ENCODE measurements around the gene FCMR.

FCMR gene

DNA sequence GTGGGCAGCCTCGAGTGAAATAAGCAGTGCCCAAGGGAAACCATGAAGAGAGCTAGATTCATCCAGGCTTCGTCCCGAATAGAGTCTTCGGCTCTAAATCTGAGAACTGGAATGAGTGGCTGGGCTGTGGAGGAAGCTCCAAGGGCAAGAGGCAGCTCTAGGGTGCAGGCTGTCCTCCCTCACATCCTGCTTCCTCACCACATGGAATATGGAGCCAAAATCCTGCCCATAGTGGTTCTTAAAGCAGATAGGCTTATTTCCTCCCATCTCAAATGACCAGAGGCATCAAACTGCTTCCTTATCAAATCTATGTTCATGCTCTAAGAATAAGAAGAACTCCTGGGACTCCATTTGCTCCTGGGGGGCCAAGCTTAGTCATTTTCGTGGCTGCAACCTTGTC, 22.0 kb downstream of the FCMR start:
- no peak for DNase-seq (ENCODE audit: low read depth)

DNA sequence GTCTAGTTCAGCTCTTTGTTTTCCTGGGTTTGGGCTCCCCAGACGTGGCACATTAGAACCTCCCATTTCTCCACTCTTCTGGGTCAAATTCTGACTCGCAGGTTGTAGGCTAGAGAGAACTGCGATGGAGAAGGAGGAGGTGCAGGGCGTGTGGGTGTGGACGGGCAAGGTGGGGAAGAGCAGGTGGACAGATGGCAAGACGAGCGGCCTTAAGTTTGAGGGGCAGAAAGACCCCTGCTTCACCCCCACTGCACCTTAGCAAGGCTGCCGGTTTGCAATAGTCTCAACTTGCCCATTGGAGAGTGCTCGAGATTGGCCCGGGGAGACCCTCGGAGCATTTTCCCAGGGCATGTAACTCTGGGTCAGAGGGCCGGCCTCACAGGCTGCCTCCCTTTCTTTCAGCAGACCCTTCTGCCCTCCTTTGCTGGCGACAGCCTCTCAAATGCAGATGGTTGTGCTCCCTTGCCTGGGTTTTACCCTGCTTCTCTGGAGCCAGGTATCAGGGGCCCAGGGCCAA, 22.8 kb downstream of the FCMR start:
- no peak for DNase-seq (ENCODE audit: low read depth)

DNA sequence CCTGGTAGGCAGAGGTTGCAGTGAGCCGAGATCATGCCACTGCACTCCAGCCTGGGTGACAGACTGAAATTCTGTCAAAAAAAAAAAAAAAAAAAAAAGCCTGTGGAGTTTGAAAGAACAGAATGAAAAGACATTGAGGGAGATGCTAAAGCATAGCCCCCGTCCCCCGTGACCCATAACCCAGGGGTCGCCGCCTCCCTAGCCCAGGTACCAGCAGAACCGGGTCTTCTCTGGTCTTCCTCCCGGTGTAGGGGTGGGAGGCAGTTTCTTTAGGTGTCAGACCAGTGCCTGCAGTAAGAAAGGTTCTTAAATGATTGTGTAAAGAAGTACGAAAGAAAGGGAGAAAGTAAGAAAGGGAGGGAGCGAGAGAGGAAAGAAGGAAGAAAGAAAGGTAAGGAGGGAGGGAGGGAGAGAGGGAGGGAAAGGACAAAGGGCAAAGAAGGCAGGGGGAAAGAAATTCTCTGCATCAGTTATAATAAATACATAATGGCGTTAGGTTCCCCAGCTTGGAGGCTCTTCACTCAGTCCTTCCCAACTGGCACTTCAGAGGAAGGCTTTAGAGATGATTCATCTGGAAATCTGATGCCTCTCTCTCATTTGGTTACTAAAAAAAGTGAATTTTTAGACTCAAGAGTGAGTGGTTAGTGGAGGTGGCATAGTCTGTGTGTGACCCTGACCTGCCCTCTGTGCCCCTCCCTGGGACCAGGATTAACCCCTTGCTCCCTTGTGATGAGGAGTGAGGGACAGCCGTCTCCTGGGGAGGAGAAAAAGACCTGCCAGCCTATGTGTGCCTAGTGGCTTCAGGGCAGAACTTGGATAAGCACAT, 23.4 kb downstream of the FCMR start:
- DNase-seq (ENCODE audit: low read depth), result no peak

DNA sequence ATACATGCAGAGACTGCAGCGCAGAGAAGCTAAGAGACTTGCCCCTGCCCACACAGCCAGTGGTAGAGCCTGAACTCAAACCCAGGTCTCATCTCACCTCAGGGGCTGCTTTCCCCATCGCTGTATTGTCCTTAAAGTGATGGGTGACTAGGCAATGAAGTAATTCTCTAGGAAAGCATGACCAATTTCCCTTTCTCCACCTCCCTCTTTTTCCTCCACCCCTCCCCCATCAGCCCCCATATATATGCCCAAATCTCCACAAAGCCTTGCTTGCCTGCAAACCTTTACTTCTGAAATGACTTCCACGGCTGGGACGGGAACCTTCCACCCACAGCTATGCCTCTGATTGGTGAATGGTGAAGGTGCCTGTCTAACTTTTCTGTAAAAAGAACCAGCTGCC, 24.6 kb downstream of the FCMR start, which contains the start of gene IL24:
Gene IL24, plus strand, starts transcription at position 269 of the 400 bp plus-strand sequence. CDS start 390 bp downstream, outside the sequence.
- peak; percentile 65 for DNase-seq (ENCODE audit: low read depth)

DNA sequence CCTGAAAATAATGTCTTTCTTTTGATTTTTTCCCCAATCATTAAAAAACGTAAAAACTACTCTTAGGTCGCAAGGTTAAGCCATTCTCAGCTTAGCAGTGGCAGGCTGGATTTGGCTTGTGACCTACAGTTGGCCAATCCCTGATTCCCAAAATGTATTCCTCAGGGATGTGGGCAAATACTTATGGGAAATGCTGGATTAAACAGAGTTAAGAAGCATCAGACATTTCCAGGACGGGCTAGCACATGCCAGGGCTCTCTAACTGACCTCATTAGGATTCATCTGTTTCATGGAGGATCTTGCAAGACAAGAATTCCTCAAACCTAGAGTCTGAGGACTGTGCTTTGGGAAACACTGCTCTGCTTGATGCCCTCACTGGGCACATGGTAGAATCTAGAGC, 25.5 kb downstream of the FCMR start:
- no peak for DNase-seq (ENCODE audit: low read depth)

DNA sequence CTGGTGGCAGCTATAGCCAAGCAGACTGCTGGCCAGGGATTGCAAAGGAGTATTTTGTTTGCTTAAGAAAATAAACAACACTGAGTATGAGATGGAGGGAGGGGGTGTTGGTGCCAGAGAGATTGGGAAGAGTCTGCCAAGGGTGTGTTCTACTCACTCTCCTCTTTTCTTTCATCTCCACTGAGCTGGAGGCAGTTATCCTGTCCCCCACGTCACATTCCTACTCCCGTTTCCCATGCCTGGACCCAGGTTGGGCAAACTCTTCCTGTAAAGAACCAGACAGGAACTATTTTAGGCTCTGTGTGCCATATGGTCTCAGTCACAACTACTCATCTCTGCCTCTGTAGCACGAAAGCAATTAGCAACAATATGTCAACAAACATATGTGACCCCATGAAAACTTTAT, 25.9 kb downstream of the FCMR start:
- DNase-seq (ENCODE audit: low read depth), result no peak

DNA sequence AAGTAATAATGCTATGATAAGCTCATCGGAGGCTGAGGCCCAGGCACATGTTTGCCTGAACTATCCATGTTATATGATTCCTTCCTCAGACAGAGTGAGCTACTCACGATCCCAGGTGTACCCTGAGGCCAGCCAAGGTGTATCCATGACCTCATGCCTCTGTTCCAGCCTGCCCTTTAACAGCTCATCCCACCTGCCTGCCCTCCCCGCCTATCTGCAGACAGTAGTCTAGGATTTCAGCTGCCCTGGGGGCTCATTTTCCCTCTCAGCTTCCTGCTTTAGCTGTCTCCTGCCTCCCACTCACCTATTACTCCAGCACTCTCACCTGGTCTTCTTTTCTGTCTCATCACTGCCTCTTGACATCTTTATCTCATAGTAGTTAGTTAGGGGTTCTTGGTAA, 26.4 kb downstream of the FCMR start:
- no peak for DNase-seq (ENCODE audit: low read depth)

DNA sequence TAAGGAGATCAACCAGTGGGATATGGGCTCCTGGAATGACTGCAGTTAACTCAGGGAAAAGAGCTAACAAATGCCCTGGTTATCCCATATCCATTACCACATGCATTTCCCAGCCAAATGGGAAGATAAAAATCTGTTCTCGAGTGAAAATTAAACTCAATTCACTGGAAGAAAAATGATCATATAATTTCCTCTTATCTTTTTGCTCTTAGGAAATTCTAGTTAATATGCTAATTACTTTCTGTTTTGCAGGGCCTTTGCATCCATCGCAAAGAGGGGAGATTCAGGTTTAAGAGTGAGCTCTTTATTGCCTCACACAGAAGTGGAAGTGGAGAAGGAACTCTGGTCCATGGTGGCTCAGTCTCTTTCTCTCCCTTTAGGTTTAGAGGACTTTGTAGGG, 28.4 kb downstream of the FCMR start:
- no peak for DNase-seq (ENCODE audit: low read depth)

DNA sequence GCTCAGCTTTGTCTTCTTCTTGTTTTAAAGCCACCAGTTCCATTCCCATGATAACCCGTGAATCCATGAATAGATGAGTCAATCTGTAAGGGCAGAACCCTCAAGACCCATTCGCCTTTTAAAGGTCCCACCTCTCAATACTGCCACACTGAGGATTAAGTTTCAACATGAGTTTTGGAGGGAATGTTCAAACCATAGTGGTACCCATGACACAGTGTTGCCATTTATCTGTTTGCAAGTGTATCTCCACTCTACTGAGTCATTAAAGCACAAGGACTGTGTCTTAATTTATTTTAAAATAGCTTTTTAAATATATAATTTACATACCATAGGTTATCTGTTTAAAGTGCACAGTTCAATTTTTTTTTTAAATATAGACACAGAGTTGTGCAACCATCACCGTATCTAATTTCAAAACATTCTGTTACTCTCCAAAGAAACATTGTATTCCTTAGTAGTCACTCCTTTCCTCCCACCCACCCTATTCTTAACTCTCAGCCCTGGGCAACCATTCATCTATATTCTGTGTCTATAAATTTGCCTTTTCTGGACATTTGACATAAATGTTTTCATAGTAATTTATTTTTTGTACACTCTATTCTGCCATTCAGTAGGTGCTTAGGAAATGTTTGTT, 29.3 kb downstream of the FCMR start:
- no peak for DNase-seq (ENCODE audit: low read depth)

DNA sequence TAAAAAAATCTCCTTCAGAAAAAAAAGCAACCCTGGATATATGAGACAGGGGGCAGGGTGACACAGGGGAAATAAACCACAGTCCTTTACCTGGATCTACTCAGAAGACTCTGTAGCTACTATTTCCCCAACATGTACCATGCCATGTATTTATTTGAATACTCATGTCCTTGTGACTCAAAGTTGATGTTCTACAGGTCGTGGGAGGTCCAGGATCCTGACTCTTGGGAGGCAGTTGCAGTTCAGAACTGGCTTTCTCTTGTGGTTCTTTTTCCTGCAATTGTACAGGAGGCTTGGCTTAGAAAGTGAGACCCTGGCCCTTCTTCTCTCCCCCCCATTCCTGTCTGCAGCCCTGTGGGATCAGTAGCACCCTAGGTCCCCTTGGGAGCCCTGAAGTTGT, 30.3 kb downstream of the FCMR start:
- DNase-seq (ENCODE audit: low read depth), result no peak

DNA sequence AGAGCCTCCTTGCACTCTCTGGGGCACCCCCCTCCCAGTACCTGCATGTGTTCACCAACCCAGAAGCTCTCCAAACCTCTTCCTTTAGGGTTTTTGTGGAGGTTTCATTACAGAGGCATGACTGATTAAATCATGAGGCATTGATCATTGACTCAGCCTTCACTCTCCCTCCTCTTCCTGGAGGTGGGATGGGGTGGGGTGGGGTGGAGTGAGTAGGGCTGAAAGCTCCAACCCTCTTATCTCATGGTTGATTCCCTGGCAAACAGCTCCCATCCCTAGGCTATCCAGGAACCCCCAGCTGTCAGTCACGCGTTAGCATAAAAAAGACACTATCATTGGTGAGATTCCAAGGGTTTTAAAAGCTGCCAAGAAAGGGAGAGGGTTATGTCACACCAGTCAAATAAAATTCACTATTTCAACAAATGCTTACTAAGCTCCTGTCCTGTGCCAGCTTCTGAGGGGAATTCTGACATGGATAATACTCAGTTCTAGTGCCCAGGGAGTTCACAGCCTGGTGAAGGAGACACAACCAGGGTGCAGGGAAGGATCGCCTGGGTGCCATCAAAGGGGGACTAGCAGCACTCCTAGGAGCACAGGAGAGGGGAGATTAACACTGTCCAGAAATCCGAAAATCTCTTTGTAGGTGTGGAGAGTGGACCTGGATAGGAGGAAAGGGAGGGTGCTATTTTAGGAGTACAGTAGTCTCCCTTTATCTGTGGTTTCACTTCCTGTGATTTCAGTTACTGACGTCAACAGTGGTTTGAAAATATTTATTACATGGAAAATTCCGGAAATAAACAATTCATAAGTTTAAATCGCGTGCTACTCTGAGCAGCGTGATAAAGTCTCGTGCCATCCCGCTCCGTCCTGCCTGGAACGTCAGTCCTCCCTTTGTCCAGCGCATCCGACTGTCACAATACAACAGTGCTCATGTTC, 31.3 kb downstream of the FCMR start:
- DNase-seq (ENCODE audit: low read depth), result no peak

DNA sequence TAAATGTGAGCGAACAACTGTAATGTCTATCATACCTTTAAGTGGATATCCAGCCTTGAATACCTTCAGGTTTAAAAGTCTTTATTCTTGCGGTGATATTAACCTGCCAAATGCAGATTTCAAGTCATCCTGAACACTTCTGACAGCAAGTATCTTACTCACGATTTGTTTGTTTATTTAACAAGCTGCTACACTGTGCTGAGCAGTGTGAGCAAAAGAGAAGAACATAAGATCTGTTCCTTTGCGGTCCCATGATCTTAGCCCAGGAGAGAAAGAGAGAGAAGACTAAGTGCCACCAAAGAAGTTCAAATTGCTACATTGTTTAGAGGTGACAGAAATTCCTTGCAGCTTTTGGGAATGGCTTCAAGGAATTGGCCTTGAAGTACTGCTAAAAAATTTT, 34.0 kb downstream of the FCMR start:
- DNase-seq (ENCODE audit: low read depth), result no peak

DNA sequence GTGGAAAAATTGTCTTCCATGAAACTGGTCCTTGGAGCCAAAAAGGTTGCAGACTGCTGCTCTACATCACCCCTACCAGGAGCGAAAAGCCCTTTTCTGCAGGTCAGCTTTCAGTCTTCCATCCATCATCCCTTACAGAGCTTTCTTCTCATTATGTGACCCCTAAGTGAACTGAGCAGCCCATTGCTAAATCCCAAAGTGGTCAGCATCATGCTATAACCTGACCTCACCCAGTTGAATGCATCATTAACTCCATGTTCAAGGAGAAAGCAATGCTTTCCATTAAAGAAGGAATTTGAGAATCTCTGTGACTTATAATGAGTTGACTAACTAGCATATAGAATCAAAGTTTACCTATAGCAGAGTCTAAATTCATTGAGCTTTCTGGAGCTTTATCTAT, 34.9 kb downstream of the FCMR start:
- no peak for DNase-seq (ENCODE audit: low read depth)

DNA sequence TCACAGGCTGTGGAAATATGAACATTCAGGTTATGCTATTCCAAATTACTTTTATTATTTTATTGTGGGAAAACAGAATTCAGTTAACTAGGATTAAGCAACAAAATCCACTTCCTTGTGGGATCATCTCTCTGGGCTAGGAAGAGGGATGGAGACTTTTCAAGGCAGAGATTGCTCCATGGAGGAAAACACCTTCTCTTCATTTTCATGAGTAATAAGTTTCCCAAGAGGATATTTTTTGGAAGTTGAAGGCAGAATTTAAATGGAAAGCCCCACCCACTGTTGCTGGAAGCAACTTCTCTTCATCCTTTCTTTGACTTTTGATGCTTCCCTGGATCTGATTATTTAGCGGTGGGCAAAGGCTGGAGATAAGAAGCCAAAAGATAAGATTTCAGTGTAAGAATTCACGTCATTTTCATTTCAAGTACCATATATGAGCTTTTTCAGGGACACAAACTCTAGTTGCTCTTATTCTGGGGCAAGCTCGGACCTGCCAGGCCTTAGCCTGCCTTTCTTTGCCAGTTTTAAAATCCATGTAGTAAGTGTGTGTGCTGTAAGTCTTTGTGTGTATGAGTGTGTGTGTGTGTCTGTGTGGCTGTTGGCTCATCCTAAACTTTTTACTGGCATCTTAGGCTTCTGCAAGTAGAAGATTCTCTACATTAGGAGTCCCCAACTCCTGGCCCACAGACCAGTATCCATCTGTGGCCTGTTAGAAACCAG, 36.2 kb downstream of the FCMR start:
- DNase-seq (ENCODE audit: low read depth), result no peak

DNA sequence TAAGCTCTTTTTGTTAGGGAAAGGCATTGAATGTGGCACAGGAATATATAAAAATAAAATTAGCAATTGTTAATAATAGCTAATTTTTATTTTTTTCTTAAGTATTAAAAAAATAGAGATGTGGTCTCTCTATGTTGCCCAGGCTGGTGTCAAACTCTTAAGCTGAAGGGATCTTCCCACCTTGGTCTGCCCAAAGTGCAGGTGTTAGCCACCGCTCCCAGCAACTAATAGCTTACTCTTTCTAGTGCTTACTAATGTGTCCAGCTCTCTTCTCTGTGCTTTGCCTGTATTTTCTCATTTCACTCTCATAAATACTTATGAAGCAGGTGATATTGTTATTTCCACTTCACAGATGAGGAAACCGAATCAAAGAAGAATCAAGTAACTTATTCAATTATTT, 37.9 kb downstream of the FCMR start:
- DNase-seq (ENCODE audit: low read depth), result no peak

DNA sequence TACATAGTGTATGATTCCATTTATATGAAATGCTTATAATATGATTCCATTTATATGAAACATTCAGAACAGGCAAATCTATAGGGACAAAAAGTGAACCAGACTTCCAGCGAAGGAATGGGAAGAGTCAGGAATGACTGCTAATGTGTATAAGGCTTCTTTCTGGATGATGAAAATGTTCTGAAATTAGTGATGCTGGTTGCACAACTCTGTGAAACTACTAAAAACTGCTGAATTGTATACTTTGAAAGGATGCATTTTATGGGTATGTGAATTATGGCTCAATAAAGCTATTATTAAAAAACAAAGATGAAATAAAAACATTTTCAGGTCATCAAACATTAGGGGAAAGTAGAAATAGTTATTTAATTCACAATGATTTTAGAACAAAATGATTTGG, 38.6 kb downstream of the FCMR start:
- no peak for DNase-seq (ENCODE audit: low read depth)

DNA sequence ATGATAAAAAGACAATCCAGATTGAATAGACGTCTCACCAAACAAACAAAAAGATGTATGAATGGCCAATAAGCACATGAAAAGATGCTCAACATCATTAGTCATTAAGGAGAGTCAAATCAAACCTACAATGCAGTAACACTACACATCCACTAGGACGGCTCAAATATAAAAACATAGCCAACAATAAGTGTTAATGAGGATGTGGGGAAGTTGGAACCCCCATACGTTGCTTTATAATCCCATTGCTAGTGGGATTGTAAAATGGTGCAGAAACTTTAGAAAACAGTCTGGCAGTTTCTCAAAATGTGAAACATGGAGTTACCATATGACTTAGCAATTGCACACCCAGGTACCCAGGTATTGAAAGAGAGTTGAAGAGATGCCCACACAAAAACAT, 39.2 kb downstream of the FCMR start:
- no peak for DNase-seq (ENCODE audit: low read depth)

DNA sequence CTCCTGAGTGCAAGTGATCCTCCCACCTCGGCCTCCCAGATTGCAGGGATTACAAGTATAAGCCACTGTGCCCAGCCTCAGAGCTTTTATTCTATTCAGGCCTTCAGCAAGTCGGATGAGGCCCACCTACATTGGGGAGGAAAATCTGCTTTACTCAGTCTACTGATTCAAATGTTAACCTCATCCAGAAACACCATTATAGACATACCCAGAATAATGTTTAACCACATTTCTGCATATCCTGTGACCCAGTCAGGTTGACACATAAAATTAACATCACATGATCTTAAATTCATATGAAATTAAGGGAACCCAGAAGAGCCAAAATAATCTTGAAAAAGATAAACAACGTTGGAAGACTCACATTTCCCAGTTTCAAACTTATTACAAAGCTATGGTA, 41.4 kb downstream of the FCMR start:
- no peak for DNase-seq (ENCODE audit: low read depth)

DNA sequence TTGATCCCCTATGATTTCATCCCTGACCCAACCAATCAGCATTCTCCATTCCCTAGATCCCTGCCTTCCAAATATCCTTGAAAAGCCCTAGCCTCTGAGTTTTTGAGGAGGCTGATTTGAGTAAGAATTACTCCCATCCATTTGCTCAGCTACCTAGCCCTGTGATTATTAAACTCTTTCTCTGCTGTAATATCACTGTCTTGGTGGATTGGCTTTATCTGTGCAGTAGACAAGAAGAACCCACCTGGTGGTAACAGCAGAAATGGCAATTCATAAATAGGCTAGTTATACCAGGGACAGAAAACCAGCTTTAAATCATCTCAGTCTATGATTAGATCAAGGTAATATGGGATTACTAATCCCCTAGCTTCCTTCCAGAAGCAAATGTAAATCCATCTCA, 43.3 kb downstream of the FCMR start:
- no peak for DNase-seq (ENCODE audit: low read depth)

DNA sequence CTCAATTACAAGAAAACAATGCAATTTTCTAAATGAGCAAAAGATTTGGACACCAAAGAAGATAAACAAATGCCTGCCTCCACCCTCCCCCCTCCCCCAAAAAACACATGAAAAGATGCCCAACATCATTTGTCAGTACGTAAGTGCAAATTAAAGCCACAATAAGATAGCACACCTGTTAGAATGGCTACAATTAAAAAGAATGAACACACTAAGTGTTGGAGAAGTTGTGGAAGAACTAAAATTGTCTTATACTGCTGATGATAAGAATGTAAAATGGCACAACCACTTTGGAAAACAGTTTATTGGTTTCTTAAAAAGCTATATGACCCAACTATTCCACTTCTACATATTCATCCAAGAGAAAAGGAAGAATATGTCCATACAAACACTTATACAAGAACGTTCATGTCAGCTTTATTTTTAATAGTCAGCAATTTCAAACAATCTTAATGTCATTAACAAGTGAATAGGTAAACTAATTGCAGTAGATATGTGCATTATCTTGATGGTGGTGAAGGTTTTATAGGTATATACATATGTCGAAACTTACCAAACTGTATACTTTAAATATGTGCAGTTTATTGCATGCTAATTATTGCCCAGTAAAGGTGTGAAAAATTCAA, 45.9 kb downstream of the FCMR start:
- no peak for DNase-seq (ENCODE audit: low read depth)

DNA sequence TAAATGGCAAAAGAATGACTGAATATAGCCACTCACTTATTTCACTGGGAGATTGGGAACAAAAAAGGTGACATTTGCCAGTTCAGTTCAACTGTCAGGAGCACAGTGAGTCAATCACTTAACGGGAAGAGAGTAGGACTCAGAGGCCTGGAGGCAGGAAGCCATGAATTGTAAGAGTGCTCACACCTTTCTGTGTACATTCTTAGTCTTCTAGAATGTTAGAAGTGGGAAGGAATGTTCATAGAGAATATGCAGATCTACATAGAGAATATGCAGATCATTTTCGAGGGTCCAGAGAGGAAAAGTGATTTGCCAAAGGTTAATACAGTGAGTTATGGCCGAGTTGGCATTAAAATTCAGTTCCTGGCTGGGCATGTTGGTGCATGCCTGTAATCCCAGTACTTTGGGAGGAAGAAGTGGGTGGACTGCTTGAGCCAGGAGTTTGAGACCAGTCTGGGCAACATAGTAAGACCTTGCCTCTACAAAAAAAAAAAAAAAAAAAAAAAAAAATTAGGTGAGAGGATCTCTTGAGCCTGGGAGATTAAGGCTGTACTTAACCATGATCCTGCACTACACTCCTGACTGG, 48.0 kb downstream of the FCMR start:
- DNase-seq (ENCODE audit: low read depth), result no peak
